Skin epidermis (tissue), 12 donors: ENCODE measurements around the gene FSD1L.

Source experiments
- H3K27ac ChIP-seq, 21 experiments: fragments of 200-600 bp; sonication (generic) in 11 of 21; one replicate each; pipeline ENCODE4 v1.5.0; 2020; ENCODE audit warnings: mild to moderate bottlenecking in 3 of 21, inconsistent platforms in 2 of 21, moderate library complexity in 2 of 21
- H3K4me3 ChIP-seq, 7 experiments: fragments of 200-600 bp; sonication (generic) in 2 of 7; one replicate each; pipeline ENCODE4 v1.5.0; 2020; ENCODE audit warnings: inconsistent platforms in 2 of 7, mild to moderate bottlenecking in 2 of 7, moderate library complexity in 1 of 7

The FSD1L gene

GRCh38 chr9:105447814-105448812 lies at the start of gene FSD1L:
Gene FSD1L (plus strand): TSS chr9:105448034. CDS start chr9:105448221, 187 bp downstream.
- H3K4me3 ChIP-seq: peak within 1 kb of the TSS; percentile 69 to 93 (median 79)
- H3K27ac ChIP-seq: peak within 1 kb of the TSS in 20 of 21 experiments; percentile 39 to 89 (median 77)

- H3K27ac ChIP-seq: no peak overlapping the region
- H3K4me3 ChIP-seq: no peak overlapping the region
Observed at GRCh38 chr9:105399117-105399516, 48.7 kb upstream of the FSD1L start.

GRCh38 chr9:105401651-105402050 lies 46.2 kb upstream of the FSD1L start:
- Histone ChIP-seq H3K27ac (no peak overlapping the region), H3K4me3 (no peak overlapping the region)

- Histone ChIP-seq H3K4me3 (no peak overlapping the region), H3K27ac (no peak overlapping the region)
Observed at GRCh38 chr9:105403552-105404248, 44.1 kb upstream of the FSD1L start.

GRCh38 chr9:105405514-105406131 lies 42.2 kb upstream of the FSD1L start:
- H3K4me3 ChIP-seq: no peak overlapping the region
- no peak overlapping the region for H3K27ac ChIP-seq

- Histone ChIP-seq H3K27ac (no peak overlapping the region), H3K4me3 (no peak overlapping the region)
Observed at GRCh38 chr9:105406369-105406768, 41.5 kb upstream of the FSD1L start.

GRCh38 chr9:105413525-105413924 lies 34.3 kb upstream of the FSD1L start:
- no peak overlapping the region for H3K27ac ChIP-seq
- no peak overlapping the region for H3K4me3 ChIP-seq

GRCh38 chr9:105414947-105415661 lies 32.7 kb upstream of the FSD1L start:
- no peak overlapping the region for H3K27ac ChIP-seq
- no peak overlapping the region for H3K4me3 ChIP-seq

- Histone ChIP-seq H3K4me3 (no peak overlapping the region), H3K27ac (no peak overlapping the region)
Observed at GRCh38 chr9:105415662-105415980, 32.2 kb upstream of the FSD1L start.

GRCh38 chr9:105416840-105417239 lies 31.0 kb upstream of the FSD1L start:
- no peak overlapping the region for H3K4me3 ChIP-seq
- H3K27ac ChIP-seq: no peak overlapping the region

GRCh38 chr9:105418588-105419500 lies 29.0 kb upstream of the FSD1L start:
- H3K27ac ChIP-seq: no peak overlapping the region
- H3K4me3 ChIP-seq: no peak overlapping the region

GRCh38 chr9:105419816-105420597 lies 27.8 kb upstream of the FSD1L start:
- H3K4me3 ChIP-seq: no peak overlapping the region
- no peak overlapping the region for H3K27ac ChIP-seq

GRCh38 chr9:105421154-105421553 lies 26.7 kb upstream of the FSD1L start:
- Histone ChIP-seq H3K27ac (no peak overlapping the region), H3K4me3 (no peak overlapping the region)

GRCh38 chr9:105421864-105422263 lies 26.0 kb upstream of the FSD1L start:
- H3K27ac ChIP-seq: no peak overlapping the region
- H3K4me3 ChIP-seq: no peak overlapping the region

- Histone ChIP-seq H3K27ac (no peak overlapping the region), H3K4me3 (no peak overlapping the region)
Observed at GRCh38 chr9:105425816-105426433, 21.9 kb upstream of the FSD1L start.

- no peak overlapping the region for H3K27ac ChIP-seq
Observed at GRCh38 chr9:105426657-105427056, 21.2 kb upstream of the FSD1L start.

GRCh38 chr9:105431424-105432246 lies 16.2 kb upstream of the FSD1L start:
- Histone ChIP-seq H3K27ac (no peak overlapping the region), H3K4me3 (no peak overlapping the region)

More at GRCh38 chr9:105426657-105427056, 21.2 kb upstream of the FSD1L start:
- no peak overlapping the region for H3K4me3 ChIP-seq
